Aorta (tissue), 5 donors: ENCODE data around the gene PLEKHN1. TPM values are rescaled to one million over a fixed set of nuclear protein-coding genes. Genes with fewer than 3 reads are reported as not detected.

Source experiments
- ATAC-seq: fragments of 200-7000 bp; cut with Tn5 transposase; one replicate; pipeline ENCODE4 v1.9.1; 2022; ENCODE audit warnings: moderate library complexity; ENCODE audit not compliant: low FRiP score
- DNase-seq, 2 donors: peaks; one replicate each; pipeline ENCODE4 v3.0.0-alpha.2; 2020
- H3K27ac ChIP-seq, 2 donors: one replicate each; pipeline ENCODE4 v1.5.1; 2013; ENCODE audit warnings: low read length in 2 of 2, mild to moderate bottlenecking in 2 of 2, moderate library complexity in 2 of 2, control low read depth in 1 of 2, inconsistent platforms in 1 of 2, low read depth in 1 of 2
- H3K27me3 ChIP-seq, 2 donors: one replicate each; pipeline ENCODE4 v1.6.1; 2013; ENCODE audit warnings: control low read depth in 1 of 2, low read length in 1 of 2, mild to moderate bottlenecking in 1 of 2, moderate library complexity in 1 of 2; ENCODE audit not compliant: insufficient read depth in 2 of 2, control insufficient read depth in 1 of 2
- H3K36me3 ChIP-seq, 2 donors: one replicate each; pipeline ENCODE4 v1.6.1; 2013; ENCODE audit warnings: control low read depth in 1 of 2, low read length in 1 of 2, mild to moderate bottlenecking in 1 of 2; ENCODE audit not compliant: insufficient read depth in 2 of 2, control insufficient read depth in 1 of 2
- H3K4me1 ChIP-seq, 2 donors: one replicate each; pipeline ENCODE4 v1.6.1; 2013; ENCODE audit warnings: low read length in 2 of 2, control low read depth in 1 of 2, mild to moderate bottlenecking in 1 of 2, moderate library complexity in 1 of 2; ENCODE audit not compliant: insufficient read depth in 2 of 2, control insufficient read depth in 1 of 2
- H3K4me3 ChIP-seq, 2 donors: one replicate each; pipeline ENCODE4 v1.5.1; 2013; ENCODE audit warnings: low read length in 2 of 2, control low read depth in 1 of 2, mild to moderate bottlenecking in 1 of 2
- H3K9me3 ChIP-seq: one replicate; pipeline ENCODE4 v1.6.1; 2013; ENCODE audit warnings: mild to moderate bottlenecking, low read length; ENCODE audit not compliant: control insufficient read depth
- WGBS, 2 donors: extraction: QIAGEN DNeasy Blood & Tissue Kit; methylation state at CpG; one replicate each; pipeline ENCODE4 v1.1.7; 2013; 5-methylcytosine and 5-hydroxymethylcytosine counted together
- intact Hi-C, 2 donors: fragments of 100-400 bp; cut with DNase I; formaldehyde crosslinking; loops; one replicate each; pipeline versions ENCODE4 v1.14.2 to v1.15.0; 2022
- polyA plus RNA-seq, 2 donors: library from polyadenylated mRNA; stranded (reverse); fragments of 200-250 nt; gene quantifications; one replicate each; pipeline ENCODE4 v1.2.3, GENCODE V29; 2013
- total RNA-seq, 2 donors: library from RNA; stranded (reverse); fragmentation: NEBNext Ultra II Directional; extraction: Animal tissue kit (Norgen Biotek cat#: 25700); gene quantifications; one replicate each; pipeline ENCODE4 v1.2.1, GENCODE V29; 2021
- donor health status: healthy with polysubstance abuse.
- donor health status: Bipolar disorder and iron deficiency.
- donor health status: DM: no; HTN: no; CAD: no.
- donor health status: DM: no; HTN: no; CAD: no.
- donor health status: DM: yes; HTN: yes; CAD: no.

PLEKHN1 gene
- total and polyA plus RNA-seq, 4 donors = 0.13 to 1.2 (median 0.57) TPM

GRCh38 chr1:934991-935750 is 31.1 kb upstream of the PLEKHN1 start:
- intact Hi-C loops = no loop called here
- no peaks in the 10 kb centered on the region for H3K36me3 ChIP-seq
- WGBS, 2 donors = 50 to 58% methylated on average over 37 of the region's 37 CpGs
- H3K4me1 ChIP-seq = no peaks in the 10 kb centered on the region
- H3K27ac ChIP-seq = no peak overlapping the region
- DNase-seq (no peak), ATAC-seq (no peak)
- no peak overlapping the region for H3K4me3 ChIP-seq
- H3K27me3 ChIP-seq = no peaks in the 10 kb centered on the region
- no peaks in the 10 kb centered on the region for H3K9me3 ChIP-seq

- DNase-seq = no peak
- H3K4me1 ChIP-seq = no peaks in the 10 kb centered on the region
- no peaks in the 10 kb centered on the region for H3K27me3 ChIP-seq
- no peaks in the 10 kb centered on the region for H3K36me3 ChIP-seq
- no peak overlapping the region for H3K4me3 ChIP-seq
- intact Hi-C loops = no loop called here
- H3K9me3 ChIP-seq = no peaks in the 10 kb centered on the region
- no peak overlapping the region for H3K27ac ChIP-seq
- no peak for ATAC-seq
- WGBS, 2 donors = 63 to 68% methylated on average over 30 of the region's 30 CpGs
These were observed 30.5 kb upstream of the PLEKHN1 start for GRCh38 chr1:935751-936231.

GRCh38 chr1:936348-937264 is 29.7 kb upstream of the PLEKHN1 start:
- intact Hi-C loops = no loop called here
- Histone ChIP-seq H3K4me3 (no peak overlapping the region), H3K27ac (no peak overlapping the region), H3K4me1 (no peaks in the 10 kb centered on the region), H3K27me3 (no peaks in the 10 kb centered on the region), H3K36me3 (no peaks in the 10 kb centered on the region), H3K9me3 (no peaks in the 10 kb centered on the region)
- WGBS, 2 donors = 90 to 91% methylated on average over 31 to 45 of the region's 45 CpGs
- DNase-seq = no peak
- ATAC-seq = no peak

- no peak overlapping the region for H3K27ac ChIP-seq
- no peak overlapping the region for H3K4me3 ChIP-seq
- H3K4me1 ChIP-seq = no peaks in the 10 kb centered on the region
- H3K9me3 ChIP-seq = no peaks in the 10 kb centered on the region
- H3K36me3 ChIP-seq = no peaks in the 10 kb centered on the region
- WGBS, 2 donors = 91 to 93% methylated on average over 15 to 16 of the region's 16 CpGs
- no peak for ATAC-seq
- no peak for DNase-seq
- H3K27me3 ChIP-seq = no peaks in the 10 kb centered on the region
- intact Hi-C loops = no loop called here
These were observed 28.8 kb upstream of the PLEKHN1 start for GRCh38 chr1:937521-937920.

GRCh38 chr1:938088-938683 is 28.1 kb upstream of the PLEKHN1 start:
- Histone ChIP-seq H3K27me3 (no peaks in the 10 kb centered on the region), H3K4me1 (no peaks in the 10 kb centered on the region)
- intact Hi-C loops = no loop called here

GRCh38 chr1:938711-939489 is 27.4 kb upstream of the PLEKHN1 start:
- ATAC-seq = no peak
- WGBS, 2 donors = 88 to 92% methylated on average over 30 of the region's 30 CpGs
- intact Hi-C loops = no loop called here
- H3K4me1 ChIP-seq = no peaks in the 10 kb centered on the region
- no peaks in the 10 kb centered on the region for H3K9me3 ChIP-seq
- no peak overlapping the region for H3K4me3 ChIP-seq
- H3K36me3 ChIP-seq = no peaks in the 10 kb centered on the region
- DNase-seq = no peak
- H3K27ac ChIP-seq = no peak overlapping the region
- H3K27me3 ChIP-seq = no peaks in the 10 kb centered on the region

More at GRCh38 chr1:938088-938683, 28.1 kb upstream of the PLEKHN1 start:
- DNase-seq = no peak
- 80 to 82% methylated on average over 15 of the region's 15 CpGs for WGBS, 2 donors
- Histone ChIP-seq H3K9me3 (no peaks in the 10 kb centered on the region), H3K36me3 (no peaks in the 10 kb centered on the region), H3K4me3 (no peak overlapping the region), H3K27ac (no peak overlapping the region)
- no peak for ATAC-seq

- intact Hi-C loops = loop anchor here in 1 of 2 donors (2.0 to 5.0 kb wide), 2 partner anchors 15 to 32 kb away; no protein-coding TSS in a partner anchor
- WGBS, 2 donors = 28% methylated on average over 16 to 21 of the region's 21 CpGs
- no peaks in the 10 kb centered on the region for H3K9me3 ChIP-seq
- ATAC-seq (no peak), DNase-seq (no peak)
- H3K4me3 ChIP-seq = no peak overlapping the region
- no peaks in the 10 kb centered on the region for H3K27me3 ChIP-seq
- no peak overlapping the region for H3K27ac ChIP-seq
- H3K4me1 ChIP-seq = no peaks in the 10 kb centered on the region
- H3K36me3 ChIP-seq = no peaks in the 10 kb centered on the region
These were observed 26.7 kb upstream of the PLEKHN1 start for GRCh38 chr1:939511-940106.
